ENCODE data around the gene UBE2D2. TPM values are rescaled to one million over a fixed set of nuclear protein-coding genes. Genes with fewer than 3 reads are reported as not detected.

The UBE2D2 gene
- total and polyA plus RNA-seq, 2 of the 4 experiments (the other 2 are of a cell fraction), result 26.9 to 35.7 TPM

DNA sequence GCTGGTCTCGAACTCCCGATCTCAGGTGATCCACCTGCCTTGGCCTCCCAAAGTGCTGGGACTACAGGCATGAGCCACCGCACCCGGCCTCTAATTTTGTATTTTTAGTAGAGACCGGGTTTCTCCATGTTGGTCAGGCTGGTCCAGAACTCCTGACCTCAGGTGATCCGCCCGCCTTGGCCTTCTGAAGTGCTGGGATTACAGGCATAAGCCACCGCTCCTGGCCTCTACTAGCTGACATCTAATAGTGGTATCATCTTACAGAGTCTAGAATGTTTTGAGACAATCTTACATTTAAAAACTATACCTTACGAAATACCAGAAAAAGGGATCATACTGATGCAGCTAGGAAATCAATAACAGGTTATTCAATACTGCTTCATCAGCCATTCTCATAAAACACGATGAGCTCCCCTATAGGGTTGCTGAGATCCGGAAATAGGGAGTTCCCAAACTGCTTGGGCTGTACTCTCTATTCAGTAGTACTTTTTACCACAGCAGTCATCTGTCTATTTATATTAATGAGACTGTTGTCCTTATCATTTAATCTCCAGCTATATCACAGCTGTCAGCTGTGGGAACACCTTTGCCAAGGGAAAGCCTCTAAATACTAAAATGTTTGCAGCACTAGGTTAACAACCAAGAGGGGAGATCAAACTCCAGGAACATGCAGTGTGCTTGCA lies 8.1 kb upstream of the UBE2D2 start:
- ATAC-seq (ENCODE audit: low read depth), result no peak
- H2BK5ac ChIP-seq (ENCODE audit: low read depth, low read length, poor library complexity, severe bottlenecking), result no peak overlapping the region
- ChIA-PET POLR2A (ENCODE audit: unreplicated experiment) (no interaction called here), CTCF (interaction anchor here (0.9 kb wide), 1 partner anchor 55 kb away, joined by 3 read pairs; no protein-coding TSS in a partner anchor)
- no peak overlapping the region for H3K4ac ChIP-seq (ENCODE audit: low read depth, low read length)
- H3K36me3 ChIP-seq (ENCODE audit: control insufficient read depth, insufficient read depth, low read length), result no peaks in the 10 kb centered on the region
- no TSS peak for BruUV-seq (replicated peaks)
- no peak overlapping the region for H4K8ac ChIP-seq (ENCODE audit: low read depth in 2 of 2, low read length in 2 of 2)
- intact Hi-C loops (cut with micrococcal nuclease) (no loop called here), dilution Hi-C loops (cut with HindIII; ENCODE audit: low sequenced_read_pairs, unreplicated experiment) (no loop called here), in situ Hi-C loops (cut with MboI; ENCODE audit: low sequenced_read_pairs) (no loop called here)
- H3K18ac ChIP-seq (ENCODE audit: low read depth, low read length), result no peak overlapping the region
- no peak overlapping the region for H2BK120ac ChIP-seq (ENCODE audit: low read depth, low read length)
- H3K4me2 ChIP-seq (ENCODE audit: low read depth, low read length), result no peak overlapping the region
- H2BK15ac ChIP-seq (ENCODE audit: low read depth, low read length), result no peak overlapping the region
- H2BK20ac ChIP-seq (ENCODE audit: low read depth, low read length), result no peak overlapping the region
- no peak overlapping the region for H2AK9ac ChIP-seq (replicated peaks; ENCODE audit: low read depth, low read length, poor library complexity)
- H4K20me1 ChIP-seq (ENCODE audit: insufficient read depth, low read length), result no peaks in the 10 kb centered on the region
- no peak overlapping the region for H3K56ac ChIP-seq (ENCODE audit: extremely low read depth, insufficient read depth, low read length)
- no peaks in the 10 kb centered on the region for H3K4me1 ChIP-seq (ENCODE audit: control insufficient read depth, insufficient read depth, low read length)
- no peaks in the 10 kb centered on the region for H3K27me3 ChIP-seq (ENCODE audit: control insufficient read depth, insufficient read depth, low read length)
- no peak for TF ChIP-seq RAD21 (IDR thresholded peaks at IDR 0.05; ENCODE audit: low read length)
- TF ChIP-seq, protein P1, sequence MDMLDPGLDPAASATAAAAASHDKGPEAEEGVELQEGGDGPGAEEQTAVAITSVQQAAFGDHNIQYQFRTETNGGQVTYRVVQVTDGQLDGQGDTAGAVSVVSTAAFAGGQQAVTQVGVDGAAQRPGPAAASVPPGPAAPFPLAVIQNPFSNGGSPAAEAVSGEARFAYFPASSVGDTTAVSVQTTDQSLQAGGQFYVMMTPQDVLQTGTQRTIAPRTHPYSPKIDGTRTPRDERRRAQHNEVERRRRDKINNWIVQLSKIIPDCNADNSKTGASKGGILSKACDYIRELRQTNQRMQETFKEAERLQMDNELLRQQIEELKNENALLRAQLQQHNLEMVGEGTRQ (IDR thresholded peaks at IDR 0.05; ENCODE audit: low read depth, low read length), result no peak
- TF ChIP-seq, protein P2, sequence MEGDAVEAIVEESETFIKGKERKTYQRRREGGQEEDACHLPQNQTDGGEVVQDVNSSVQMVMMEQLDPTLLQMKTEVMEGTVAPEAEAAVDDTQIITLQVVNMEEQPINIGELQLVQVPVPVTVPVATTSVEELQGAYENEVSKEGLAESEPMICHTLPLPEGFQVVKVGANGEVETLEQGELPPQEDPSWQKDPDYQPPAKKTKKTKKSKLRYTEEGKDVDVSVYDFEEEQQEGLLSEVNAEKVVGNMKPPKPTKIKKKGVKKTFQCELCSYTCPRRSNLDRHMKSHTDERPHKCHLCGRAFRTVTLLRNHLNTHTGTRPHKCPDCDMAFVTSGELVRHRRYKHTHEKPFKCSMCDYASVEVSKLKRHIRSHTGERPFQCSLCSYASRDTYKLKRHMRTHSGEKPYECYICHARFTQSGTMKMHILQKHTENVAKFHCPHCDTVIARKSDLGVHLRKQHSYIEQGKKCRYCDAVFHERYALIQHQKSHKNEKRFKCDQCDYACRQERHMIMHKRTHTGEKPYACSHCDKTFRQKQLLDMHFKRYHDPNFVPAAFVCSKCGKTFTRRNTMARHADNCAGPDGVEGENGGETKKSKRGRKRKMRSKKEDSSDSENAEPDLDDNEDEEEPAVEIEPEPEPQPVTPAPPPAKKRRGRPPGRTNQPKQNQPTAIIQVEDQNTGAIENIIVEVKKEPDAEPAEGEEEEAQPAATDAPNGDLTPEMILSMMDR (conservative IDR thresholded peaks at IDR 0.05; ENCODE audit: low read depth, low read length), result no peak
- no peak for TF ChIP-seq MAZ (IDR thresholded peaks at IDR 0.05; ENCODE audit: borderline replicate concordance, low read depth, low read length)
- TF ChIP-seq, protein P3, sequence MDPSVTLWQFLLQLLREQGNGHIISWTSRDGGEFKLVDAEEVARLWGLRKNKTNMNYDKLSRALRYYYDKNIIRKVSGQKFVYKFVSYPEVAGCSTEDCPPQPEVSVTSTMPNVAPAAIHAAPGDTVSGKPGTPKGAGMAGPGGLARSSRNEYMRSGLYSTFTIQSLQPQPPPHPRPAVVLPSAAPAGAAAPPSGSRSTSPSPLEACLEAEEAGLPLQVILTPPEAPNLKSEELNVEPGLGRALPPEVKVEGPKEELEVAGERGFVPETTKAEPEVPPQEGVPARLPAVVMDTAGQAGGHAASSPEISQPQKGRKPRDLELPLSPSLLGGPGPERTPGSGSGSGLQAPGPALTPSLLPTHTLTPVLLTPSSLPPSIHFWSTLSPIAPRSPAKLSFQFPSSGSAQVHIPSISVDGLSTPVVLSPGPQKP (IDR thresholded peaks at IDR 0.05; ENCODE audit: borderline replicate concordance, low read depth, low read length), result no peak
- TF ChIP-seq CEBPB (IDR thresholded peaks at IDR 0.05; ENCODE audit: low read depth, low read length), result no peak
- TF ChIP-seq SMC3 (IDR thresholded peaks at IDR 0.05; ENCODE audit: low read depth, low read length), result no peak
- no peak for TF ChIP-seq CHD1 (IDR thresholded peaks at IDR 0.05; ENCODE audit: low read depth, low read length)
- no peak for TF ChIP-seq BHLHE40 (IDR thresholded peaks at IDR 0.05; ENCODE audit: low read depth, low read length)
- no peak for TF ChIP-seq RCOR1 (IDR thresholded peaks at IDR 0.05; ENCODE audit: insufficient replicate concordance, low read length)
- no peak for TF ChIP-seq NFE2L2 (IDR thresholded peaks at IDR 0.05; ENCODE audit: low read depth, low read length)
- TF ChIP-seq RFX5 (IDR thresholded peaks at IDR 0.05; ENCODE audit: low read depth, low read length), result no peak
- no peak for TF ChIP-seq MAFK (IDR thresholded peaks at IDR 0.05; ENCODE audit: low read depth, low read length)
- TF ChIP-seq FOS (IDR thresholded peaks at IDR 0.05; ENCODE audit: low read depth, low read length), result no peak
- no peak for TF ChIP-seq MXI1 (IDR thresholded peaks at IDR 0.05; ENCODE audit: borderline replicate concordance, low read depth, low read length)
- no peak for TF ChIP-seq POLR2A (IDR thresholded peaks at IDR 0.05; ENCODE audit: low read depth, low read length)
- no peak overlapping the region for H3K9ac ChIP-seq (ENCODE audit: low read depth, low read length)
- no peak overlapping the region for H3K14ac ChIP-seq (replicated peaks; ENCODE audit: low read depth, low read length)
- no peak overlapping the region for H3K23ac ChIP-seq (ENCODE audit: low read depth, low read length)
- no peak overlapping the region for H2AK5ac ChIP-seq (ENCODE audit: low read depth, low read length)
- no peak for DNase-seq
- no peaks in the 10 kb centered on the region for H3K79me1 ChIP-seq (ENCODE audit: low read depth in 1 of 2, low read length in 2 of 2)
- H3K9me3 ChIP-seq (ENCODE audit: control insufficient read depth, insufficient read depth, low read length), result no peaks in the 10 kb centered on the region; the same call in 1 of the 2 replicates
- H3K4me3 ChIP-seq (ENCODE audit: insufficient read depth, low read depth, low read length), result no peak overlapping the region
- no CpG with 5 or more reads among the region's 11 CpGs for WGBS, 2 experiments (ENCODE audit: extremely low coverage in 2 of 2, insufficient read length in 1 of 2)
- no peak overlapping the region for H4K5ac ChIP-seq (ENCODE audit: low read depth, low read length)
- no peak overlapping the region for H3K27ac ChIP-seq (ENCODE audit: insufficient read depth, low read length)
- H3K9me1 ChIP-seq (ENCODE audit: insufficient read depth, low read length), result no peaks in the 10 kb centered on the region
- H2AFZ ChIP-seq (replicated peaks; ENCODE audit: low read length, poor library complexity), result no peak overlapping the region
- no peak overlapping the region for H4K91ac ChIP-seq (ENCODE audit: insufficient read depth, low read depth, low read length)
